NCI-H69 (cell line): ENCODE data around the gene VSIG8.

Experiments
- DNase-seq: peaks from one replicate; lab custom pipeline; 2025; lab: John Stamatoyannopoulos, UW

VSIG8 gene

GRCh38 chr1:159829822-159830465 lies 32.5 kb downstream of the VSIG8 start:
- DNase-seq: peak; percentile 19

GRCh38 chr1:159829273-159829634 lies 33.2 kb downstream of the VSIG8 start:
- peak; percentile 74 for DNase-seq

GRCh38 chr1:159828581-159829272 lies 33.7 kb downstream of the VSIG8 start:
- peak; percentile 45 for DNase-seq

GRCh38 chr1:159828176-159828575 lies 34.3 kb downstream of the VSIG8 start:
- peak; percentile 73 for DNase-seq

- DNase-seq: no peak
These were observed 34.9 kb downstream of the VSIG8 start for GRCh38 chr1:159827549-159827948.

GRCh38 chr1:159827102-159827490 lies 35.4 kb downstream of the VSIG8 start:
- DNase-seq: no peak

GRCh38 chr1:159826441-159827101 lies 35.9 kb downstream of the VSIG8 start, which contains the start of gene SLAMF8:
Gene SLAMF8, plus strand, starts transcription at chr1:159826873. Its CDS starts 26 bp downstream, at chr1:159826899.
- no peak for DNase-seq

GRCh38 chr1:159825564-159825963 lies 36.9 kb downstream of the VSIG8 start:
- DNase-seq: no peak

- peak; percentile 99 for DNase-seq
These were observed 39.1 kb downstream of the VSIG8 start for GRCh38 chr1:159823406-159823805.

GRCh38 chr1:159821171-159821867 lies 41.1 kb downstream of the VSIG8 start:
- DNase-seq: peak; percentile 68

- peak; percentile 100 for DNase-seq
These were observed 45.0 kb downstream of the VSIG8 start for GRCh38 chr1:159817276-159818041.

- no peak for DNase-seq
These were observed 46.5 kb downstream of the VSIG8 start for GRCh38 chr1:159815926-159816325.

GRCh38 chr1:159804924-159805323 lies 57.5 kb downstream of the VSIG8 start:
- DNase-seq: no peak
